GM10266 (cell line): ENCODE measurements around the gene CSTPP1.

ENCODE experiments used
- DNase-seq: peaks from one replicate; pipeline ENCODE4 v3.0.0; 2012; ENCODE audit errors: extremely low spot score
- CTCF ChIP-seq: IDR thresholded peaks from 2 replicates; pipeline ENCODE4 v1.5.1; 2012; ENCODE audit warnings: mild to moderate bottlenecking, low read depth; ENCODE audit not compliant: control insufficient read depth, insufficient read depth; ENCODE audit errors: missing control alignments

CSTPP1 gene

GRCh38 chr11:47183031-47183856 is 246.7 kb downstream of the CSTPP1 start:
- no peak for DNase-seq
- no peak for TF ChIP-seq CTCF

GRCh38 chr11:47183969-47184368 is 247.4 kb downstream of the CSTPP1 start:
- DNase-seq = no peak
- no peak for TF ChIP-seq CTCF

GRCh38 chr11:47184711-47185304 is 248.2 kb downstream of the CSTPP1 start:
- DNase-seq = no peak

GRCh38 chr11:47185305-47186075 is 248.9 kb downstream of the CSTPP1 start:
- no peak for TF ChIP-seq CTCF
- DNase-seq = no peak

More at GRCh38 chr11:47184711-47185304, 248.2 kb downstream of the CSTPP1 start:
- TF ChIP-seq CTCF = no peak

GRCh38 chr11:47186076-47186699 is 249.6 kb downstream of the CSTPP1 start, which contains the start of gene PACSIN3:
Gene PACSIN3, minus strand, starts transcription at chr11:47186434. Its CDS starts 3,707 bp downstream, at chr11:47182727.
- TF ChIP-seq CTCF = no peak
- DNase-seq = peak; percentile 77

- TF ChIP-seq CTCF = no peak
Observed at GRCh38 chr11:47186700-47187695, 250.4 kb downstream of the CSTPP1 start.

More at GRCh38 chr11:47186700-47187695, 250.4 kb downstream of the CSTPP1 start:
- DNase-seq = peak; percentile 67
